Stomach smooth muscle (tissue), 2 donors: Measurements from ENCODE around the gene ATP6V1G3.

Experiments
- H3K27ac ChIP-seq: one replicate; pipeline ENCODE4 v1.7.0; 2013; ENCODE audit warnings: mild to moderate bottlenecking, low read length, inconsistent platforms
- H3K27me3 ChIP-seq, 2 donors: one replicate each; pipeline ENCODE4 v1.7.0; 2013; ENCODE audit warnings: low read length in 2 of 2; ENCODE audit not compliant: insufficient read depth in 2 of 2, control insufficient read depth in 1 of 2
- H3K36me3 ChIP-seq, 2 donors: one replicate each; pipeline ENCODE4 v1.7.0; 2013; ENCODE audit warnings: low read length in 2 of 2; ENCODE audit not compliant: control insufficient read depth in 2 of 2, insufficient read depth in 2 of 2
- H3K4me1 ChIP-seq: one replicate; pipeline ENCODE4 v1.7.0; 2013; ENCODE audit warnings: low read length; ENCODE audit not compliant: control insufficient read depth, insufficient read depth
- H3K4me3 ChIP-seq, 2 donors: one replicate each; pipeline ENCODE4 v1.7.0; 2013; ENCODE audit warnings: low read length in 2 of 2
- H3K9ac ChIP-seq, 2 donors: one replicate each; pipeline ENCODE4 v1.7.0; 2013; ENCODE audit warnings: low read length in 2 of 2, mild to moderate bottlenecking in 1 of 2
- H3K9me3 ChIP-seq, 2 donors: one replicate each; pipeline ENCODE4 v1.7.0; 2013; ENCODE audit warnings: low read length in 2 of 2; ENCODE audit not compliant: control insufficient read depth in 2 of 2
- donor health status: healthy.
- donor health status: Pancreatic carcinoma.

The ATP6V1G3 gene

GRCh38 chr1:198496216-198497143, 44.0 kb downstream of the ATP6V1G3 start:
- Histone ChIP-seq H3K4me1 (no peaks in the 10 kb centered on the region), H3K9ac (no peak overlapping the region), H3K9me3 (no peaks in the 10 kb centered on the region), H3K27me3 (no peaks in the 10 kb centered on the region), H3K27ac (no peak overlapping the region), H3K36me3 (no peaks in the 10 kb centered on the region), H3K4me3 (no peak overlapping the region)

GRCh38 chr1:198495631-198496030, 44.8 kb downstream of the ATP6V1G3 start:
- Histone ChIP-seq H3K27me3 (no peaks in the 10 kb centered on the region), H3K27ac (no peak overlapping the region), H3K4me3 (no peak overlapping the region), H3K9me3 (no peaks in the 10 kb centered on the region), H3K36me3 (no peaks in the 10 kb centered on the region), H3K4me1 (no peaks in the 10 kb centered on the region), H3K9ac (no peak overlapping the region)

- Histone ChIP-seq H3K27me3 (no peaks in the 10 kb centered on the region), H3K27ac (no peak overlapping the region), H3K4me1 (no peaks in the 10 kb centered on the region), H3K9ac (no peak overlapping the region), H3K36me3 (no peaks in the 10 kb centered on the region), H3K9me3 (no peaks in the 10 kb centered on the region), H3K4me3 (no peak overlapping the region)
Measured at GRCh38 chr1:198494658-198495103, 45.8 kb downstream of the ATP6V1G3 start.

GRCh38 chr1:198494139-198494538, 46.3 kb downstream of the ATP6V1G3 start:
- no peak overlapping the region for H3K9ac ChIP-seq
- H3K9me3 ChIP-seq: no peaks in the 10 kb centered on the region
- no peak overlapping the region for H3K27ac ChIP-seq
- H3K27me3 ChIP-seq: no peaks in the 10 kb centered on the region
- H3K4me1 ChIP-seq: no peaks in the 10 kb centered on the region
- H3K36me3 ChIP-seq: no peaks in the 10 kb centered on the region
- no peak overlapping the region for H3K4me3 ChIP-seq

- no peak overlapping the region for H3K27ac ChIP-seq
- no peaks in the 10 kb centered on the region for H3K27me3 ChIP-seq
- H3K9ac ChIP-seq: no peak overlapping the region
- no peaks in the 10 kb centered on the region for H3K9me3 ChIP-seq
- H3K36me3 ChIP-seq: no peaks in the 10 kb centered on the region
- no peaks in the 10 kb centered on the region for H3K4me1 ChIP-seq
- H3K4me3 ChIP-seq: no peak overlapping the region
Measured at GRCh38 chr1:198493329-198493728, 47.2 kb downstream of the ATP6V1G3 start.

- H3K9me3 ChIP-seq: no peaks in the 10 kb centered on the region
- no peaks in the 10 kb centered on the region for H3K4me1 ChIP-seq
- H3K27me3 ChIP-seq: no peaks in the 10 kb centered on the region
- no peaks in the 10 kb centered on the region for H3K36me3 ChIP-seq
- no peak overlapping the region for H3K4me3 ChIP-seq
- no peak overlapping the region for H3K27ac ChIP-seq
- H3K9ac ChIP-seq: no peak overlapping the region
Measured at GRCh38 chr1:198492872-198493271, 47.6 kb downstream of the ATP6V1G3 start.

GRCh38 chr1:198491596-198491995, 48.9 kb downstream of the ATP6V1G3 start:
- Histone ChIP-seq H3K9me3 (no peaks in the 10 kb centered on the region), H3K4me1 (no peaks in the 10 kb centered on the region), H3K27ac (no peak overlapping the region), H3K27me3 (no peaks in the 10 kb centered on the region), H3K4me3 (no peak overlapping the region), H3K9ac (no peak overlapping the region), H3K36me3 (no peaks in the 10 kb centered on the region)

- Histone ChIP-seq H3K27ac (no peak overlapping the region), H3K27me3 (no peaks in the 10 kb centered on the region), H3K36me3 (no peaks in the 10 kb centered on the region), H3K4me1 (no peaks in the 10 kb centered on the region), H3K9ac (no peak overlapping the region), H3K4me3 (no peak overlapping the region), H3K9me3 (no peaks in the 10 kb centered on the region)
Measured at GRCh38 chr1:198491028-198491427, 49.5 kb downstream of the ATP6V1G3 start.

GRCh38 chr1:198490224-198490623, 50.3 kb downstream of the ATP6V1G3 start:
- Histone ChIP-seq H3K27ac (no peak overlapping the region), H3K9ac (no peak overlapping the region), H3K4me3 (no peak overlapping the region), H3K9me3 (no peaks in the 10 kb centered on the region), H3K36me3 (no peaks in the 10 kb centered on the region), H3K4me1 (no peaks in the 10 kb centered on the region), H3K27me3 (no peaks in the 10 kb centered on the region)

GRCh38 chr1:198486903-198487302, 53.6 kb downstream of the ATP6V1G3 start:
- no peak overlapping the region for H3K4me3 ChIP-seq
- no peak overlapping the region for H3K9ac ChIP-seq
- H3K27ac ChIP-seq: no peak overlapping the region
- no peaks in the 10 kb centered on the region for H3K36me3 ChIP-seq
- H3K9me3 ChIP-seq: no peaks in the 10 kb centered on the region
- H3K4me1 ChIP-seq: no peaks in the 10 kb centered on the region
- no peaks in the 10 kb centered on the region for H3K27me3 ChIP-seq

GRCh38 chr1:198483645-198484044, 56.8 kb downstream of the ATP6V1G3 start:
- Histone ChIP-seq H3K36me3 (no peaks in the 10 kb centered on the region), H3K27me3 (no peaks in the 10 kb centered on the region), H3K27ac (no peak overlapping the region), H3K4me3 (no peak overlapping the region), H3K9me3 (no peaks in the 10 kb centered on the region), H3K9ac (no peak overlapping the region), H3K4me1 (no peaks in the 10 kb centered on the region)
